HFF-Myc (cell line): ENCODE measurements around the gene ASPG.

Experiments
- DNase-seq: peaks from one replicate; pipeline ENCODE4 v3.0.0-alpha.2; 2011; ENCODE audit warnings: low read depth; ENCODE audit errors: extremely low read depth
- H3K4me3 ChIP-seq: replicated peaks from 2 replicates; pipeline ENCODE4 v1.5.1; 2011; ENCODE audit warnings: low read depth, mild to moderate bottlenecking, control low read depth, low read length
- TF ChIP-seq, protein P1 (sequence below): IDR thresholded peaks from 2 replicates; pipeline ENCODE4 v1.5.1; 2012; ENCODE audit warnings: mild to moderate bottlenecking, low read depth, low read length, control low read depth; ENCODE audit errors: missing control alignments

ASPG gene

DNA sequence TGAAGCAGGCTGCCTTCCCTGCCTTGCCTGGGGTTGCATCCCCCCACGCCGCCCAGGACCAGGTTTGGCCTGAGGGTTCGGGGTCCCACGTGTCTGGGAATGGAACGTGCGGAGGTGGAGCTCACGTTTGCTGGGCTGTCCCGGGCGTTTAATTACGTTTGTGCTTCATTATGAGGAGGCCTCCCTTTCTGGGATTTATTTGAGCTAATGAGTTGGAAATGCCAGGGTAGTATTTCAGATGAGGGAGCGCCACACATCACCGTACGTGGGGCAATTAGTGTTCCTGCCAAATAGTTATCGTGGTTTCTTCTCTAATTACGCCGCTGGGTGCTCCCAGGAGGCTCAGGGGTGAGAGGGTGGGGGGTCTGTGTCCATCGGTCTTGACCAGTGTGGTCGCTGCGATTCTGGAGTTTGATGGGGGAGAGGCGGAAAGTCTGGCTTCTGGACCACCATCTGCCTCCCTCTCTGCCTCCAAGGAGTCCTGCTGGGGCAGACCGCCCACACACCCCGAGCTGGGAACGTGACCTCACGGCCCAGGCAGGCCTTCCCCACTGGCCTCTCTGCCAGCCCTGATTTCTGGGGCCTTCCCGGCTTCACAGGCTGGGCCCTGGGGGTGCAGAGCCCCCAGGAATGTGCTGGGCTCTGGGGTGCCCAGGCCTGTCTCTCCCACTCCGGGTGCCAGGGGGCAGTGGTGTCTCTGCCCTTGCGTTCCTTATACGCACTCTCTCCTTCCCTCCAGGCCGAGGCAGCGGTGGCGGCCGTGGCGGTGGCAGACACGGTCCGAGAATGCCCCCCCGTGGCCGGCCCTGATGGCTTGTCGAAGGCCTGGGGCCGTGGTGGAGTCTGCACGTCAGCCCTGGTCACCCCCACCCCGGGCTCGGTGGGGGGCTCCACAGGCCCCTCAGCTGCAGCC is 71.8 kb downstream of the ASPG start:
- TF ChIP-seq, protein P1, sequence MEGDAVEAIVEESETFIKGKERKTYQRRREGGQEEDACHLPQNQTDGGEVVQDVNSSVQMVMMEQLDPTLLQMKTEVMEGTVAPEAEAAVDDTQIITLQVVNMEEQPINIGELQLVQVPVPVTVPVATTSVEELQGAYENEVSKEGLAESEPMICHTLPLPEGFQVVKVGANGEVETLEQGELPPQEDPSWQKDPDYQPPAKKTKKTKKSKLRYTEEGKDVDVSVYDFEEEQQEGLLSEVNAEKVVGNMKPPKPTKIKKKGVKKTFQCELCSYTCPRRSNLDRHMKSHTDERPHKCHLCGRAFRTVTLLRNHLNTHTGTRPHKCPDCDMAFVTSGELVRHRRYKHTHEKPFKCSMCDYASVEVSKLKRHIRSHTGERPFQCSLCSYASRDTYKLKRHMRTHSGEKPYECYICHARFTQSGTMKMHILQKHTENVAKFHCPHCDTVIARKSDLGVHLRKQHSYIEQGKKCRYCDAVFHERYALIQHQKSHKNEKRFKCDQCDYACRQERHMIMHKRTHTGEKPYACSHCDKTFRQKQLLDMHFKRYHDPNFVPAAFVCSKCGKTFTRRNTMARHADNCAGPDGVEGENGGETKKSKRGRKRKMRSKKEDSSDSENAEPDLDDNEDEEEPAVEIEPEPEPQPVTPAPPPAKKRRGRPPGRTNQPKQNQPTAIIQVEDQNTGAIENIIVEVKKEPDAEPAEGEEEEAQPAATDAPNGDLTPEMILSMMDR, result peak; percentile 7
- H3K4me3 ChIP-seq, result no peak overlapping the region
- DNase-seq, result no peak

DNA sequence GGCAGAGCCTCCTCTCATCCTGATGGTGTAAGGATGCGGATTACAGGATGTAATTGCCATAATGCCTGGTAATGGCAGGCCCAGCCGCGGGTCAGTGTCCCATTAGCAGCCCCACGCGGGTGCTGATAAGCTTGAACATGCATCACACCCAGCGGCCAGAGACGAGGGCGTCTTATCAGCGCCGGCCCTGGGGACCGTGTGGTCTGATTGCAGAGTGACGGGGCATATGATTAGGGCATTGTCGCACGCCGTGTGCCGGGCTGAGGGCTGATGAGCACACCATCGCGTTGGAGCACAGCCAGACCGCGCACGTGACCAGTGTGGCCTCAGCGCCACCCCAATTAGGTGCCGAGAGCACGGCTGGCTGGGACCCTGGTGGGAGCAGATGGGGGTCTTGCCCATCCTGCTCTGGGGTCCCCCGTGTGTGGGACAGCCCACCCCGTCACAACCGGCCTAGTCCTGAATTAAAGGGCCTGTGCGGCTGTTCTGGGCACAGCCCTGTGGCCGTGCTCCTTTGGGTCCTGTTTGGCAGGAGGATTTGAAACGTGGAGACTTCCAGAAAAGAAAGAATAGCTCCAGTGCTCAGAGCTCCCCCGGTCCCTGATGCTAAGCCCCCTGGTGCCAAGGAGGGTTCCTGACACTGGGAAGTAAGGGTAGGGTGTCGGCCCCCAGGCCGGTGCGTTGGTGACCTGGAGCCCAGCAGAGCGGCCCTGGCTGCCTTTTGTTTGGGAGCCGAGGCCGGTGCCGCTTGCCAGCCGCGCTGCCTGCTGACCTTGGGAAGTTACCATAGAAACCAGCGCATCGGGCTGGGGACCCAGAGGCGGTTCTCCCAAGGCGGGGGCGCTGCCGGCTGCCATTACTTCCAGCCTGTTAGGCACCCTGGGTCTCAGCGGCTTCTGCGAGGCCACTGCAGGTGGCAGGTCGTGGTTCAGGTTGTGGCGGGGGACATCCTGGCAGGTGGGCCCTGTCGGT is 73.6 kb downstream of the ASPG start:
- TF ChIP-seq, protein P1, result no peak
- DNase-seq, result no peak
- H3K4me3 ChIP-seq, result no peak overlapping the region

DNA sequence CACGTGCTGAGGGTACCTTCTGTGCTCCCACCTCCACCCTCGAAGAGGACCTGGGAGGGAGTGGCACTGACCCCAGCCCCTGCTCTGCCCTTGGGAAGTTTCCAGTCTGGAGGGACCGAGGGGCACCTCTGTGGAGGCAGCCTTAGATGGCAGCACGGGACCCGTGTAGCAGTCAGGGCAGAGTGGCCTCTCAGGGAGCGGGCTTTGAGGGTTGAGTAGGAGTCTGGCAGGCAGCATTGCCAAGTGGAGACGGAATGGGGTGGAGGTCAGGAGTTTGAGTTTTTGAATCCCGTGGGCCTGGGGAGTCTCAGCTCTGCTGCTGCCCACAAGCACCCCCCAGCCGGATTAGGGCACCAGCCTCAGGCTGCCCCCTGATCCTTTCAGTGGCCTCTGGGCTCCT is 74.5 kb downstream of the ASPG start:
- no peak overlapping the region for H3K4me3 ChIP-seq
- DNase-seq, result no peak
- TF ChIP-seq, protein P1, result no peak

DNA sequence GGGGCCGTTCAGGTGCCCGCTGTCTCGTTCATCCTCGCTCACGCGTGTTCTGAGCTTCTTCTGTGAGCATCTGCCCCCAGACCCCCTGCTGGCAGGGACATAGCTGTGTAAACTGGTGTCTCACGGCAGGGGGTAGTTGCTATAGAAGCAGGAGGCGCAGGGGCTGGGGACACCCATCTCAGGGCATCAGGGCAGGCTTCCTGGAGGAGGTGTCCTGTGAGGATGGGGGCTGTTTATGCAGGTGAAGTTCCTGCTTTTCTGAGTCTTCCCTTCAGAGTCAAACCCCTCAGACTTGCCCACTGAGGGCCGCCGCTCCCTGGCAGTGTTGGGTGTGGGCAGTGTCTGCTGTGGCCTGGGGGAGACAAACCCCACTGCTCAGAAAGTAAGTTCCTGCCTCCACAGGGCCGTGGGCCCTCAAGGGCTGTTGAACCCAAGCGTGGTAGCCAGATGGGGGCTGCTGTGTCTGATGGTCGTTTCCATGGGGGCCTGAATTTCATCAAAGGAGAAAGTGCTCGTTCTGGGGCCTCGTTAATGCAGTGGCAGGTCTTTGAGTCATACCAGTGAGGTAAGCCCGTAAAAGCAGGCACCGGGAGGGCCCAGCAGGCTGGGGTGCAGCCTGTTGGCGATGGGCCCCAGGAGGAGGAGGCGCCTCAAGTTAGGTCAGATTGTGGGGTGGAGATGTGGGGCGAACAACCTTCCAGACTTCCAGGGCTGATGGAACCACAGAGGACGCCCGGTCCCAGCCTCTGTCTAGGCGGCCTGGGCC is 76.3 kb downstream of the ASPG start:
- no peak overlapping the region for H3K4me3 ChIP-seq
- DNase-seq, result no peak
- TF ChIP-seq, protein P1, result no peak

DNA sequence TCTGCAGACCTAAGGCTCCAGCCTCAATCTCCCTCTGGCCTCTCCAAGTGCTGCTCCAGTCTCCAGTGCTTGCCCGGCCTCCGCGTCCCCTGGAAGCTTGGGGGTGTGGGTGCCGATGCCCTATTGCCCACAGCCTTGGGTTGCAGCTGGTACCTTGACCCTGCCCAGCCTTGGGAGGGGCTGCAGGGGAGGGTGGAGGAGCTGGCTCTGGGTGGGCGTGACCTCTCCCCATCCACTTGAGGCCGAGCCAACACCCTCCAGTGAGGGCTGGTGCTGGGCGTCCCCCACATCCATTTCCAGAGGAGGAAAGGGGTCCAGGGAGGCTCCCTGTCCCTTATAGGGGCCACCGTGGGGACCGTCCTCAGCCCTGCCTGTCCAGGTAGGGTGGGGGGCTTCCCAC is 77.0 kb downstream of the ASPG start:
- TF ChIP-seq, protein P1, result no peak
- DNase-seq, result no peak
- H3K4me3 ChIP-seq, result no peak overlapping the region

DNA sequence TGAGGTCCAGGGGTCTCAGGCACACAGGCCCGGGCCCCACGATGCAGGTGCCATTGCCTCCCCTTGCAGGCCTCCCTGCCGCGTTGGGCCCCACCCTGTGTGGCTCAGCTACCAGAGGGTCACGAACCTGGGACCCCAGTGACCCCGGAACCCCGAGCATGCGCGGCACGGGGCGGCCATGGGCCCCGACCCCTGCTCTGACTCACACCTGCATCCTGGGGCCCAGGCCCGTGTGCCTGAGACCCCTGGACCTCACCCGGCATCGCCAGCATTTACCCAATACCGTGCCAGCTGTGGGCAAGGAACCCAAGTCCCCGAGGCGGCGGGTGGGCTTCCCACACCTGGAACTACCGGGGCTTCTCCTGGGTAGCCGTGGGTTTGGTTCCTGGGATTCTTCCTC is 78.0 kb downstream of the ASPG start:
- no peak overlapping the region for H3K4me3 ChIP-seq
- TF ChIP-seq, protein P1, result no peak

More for the DNA sequence above, 78.0 kb downstream of the ASPG start:
- DNase-seq, result no peak
